ACC112 (cell line): ENCODE measurements around the gene TBL1XR1.
"Not testable (repeated sequence)": the region's sequence is repeated elsewhere in the genome, so short reads cannot be mapped to it uniquely, and the experiment has no call there.

Source experiments
- H2AFZ ChIP-seq: fragments of 200-600 bp; sonication (generic); one replicate; pipeline ENCODE4 v1.6.0; 2017; ENCODE audit warnings: antibody characterized with exemption, low read length; ENCODE audit not compliant: unreplicated experiment
- H3K27ac ChIP-seq: fragments of 200-600 bp; sonication (generic); 2 replicates; pipeline ENCODE4 v1.5.1; 2014; ENCODE audit warnings: low read depth, mild to moderate bottlenecking, antibody characterized with exemption, low read length, moderate library complexity
- H3K27me3 ChIP-seq: fragments of 200-600 bp; sonication (generic); 2 replicates; pipeline ENCODE4 v1.6.1; 2014; ENCODE audit warnings: mild to moderate bottlenecking, antibody characterized with exemption, low read length, moderate library complexity, mixed read lengths; ENCODE audit not compliant: insufficient read depth
- H3K36me3 ChIP-seq: fragments of 200-600 bp; sonication (generic); 2 replicates; pipeline ENCODE4 v1.6.1; 2016; ENCODE audit warnings: mild to moderate bottlenecking, antibody characterized with exemption, low read length, moderate library complexity, mixed read lengths; ENCODE audit not compliant: insufficient read depth
- H3K4me1 ChIP-seq: fragments of 200-600 bp; sonication (generic); one replicate; pipeline ENCODE4 v1.6.1; 2016; ENCODE audit warnings: low read length, mixed read lengths; ENCODE audit not compliant: insufficient read depth, unreplicated experiment, control insufficient read depth
- H3K4me3 ChIP-seq: fragments of 200-600 bp; sonication (generic); 2 replicates; pipeline ENCODE4 v1.5.1; 2014; ENCODE audit warnings: mild to moderate bottlenecking, low read depth, low read length
- H3K79me2 ChIP-seq: fragments of 200-600 bp; sonication (generic); one replicate; pipeline ENCODE4 v1.6.0; 2016; ENCODE audit warnings: low read length; ENCODE audit not compliant: control insufficient read depth, unreplicated experiment, insufficient read depth

TBL1XR1 gene

DNA sequence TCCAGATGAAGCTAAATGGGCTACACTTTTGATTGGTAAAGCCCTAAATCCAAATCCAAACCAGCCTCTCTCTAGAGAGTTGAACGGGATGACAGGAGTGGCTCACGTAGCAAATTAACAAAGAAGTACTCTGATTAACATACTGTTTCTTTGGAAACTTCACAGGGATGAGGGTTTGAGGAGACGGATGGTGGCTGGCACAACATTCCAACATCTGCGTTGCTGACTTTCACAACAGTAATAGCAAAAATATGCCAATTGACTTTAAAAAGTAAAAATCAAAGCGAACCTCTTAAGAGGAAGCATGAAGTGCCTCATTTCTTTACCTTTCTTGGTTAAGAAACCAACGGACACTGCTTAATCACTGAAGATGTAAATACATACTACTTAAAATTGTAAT is 181.4 kb downstream of the TBL1XR1 start:
- Histone ChIP-seq H3K27ac (no peak overlapping the region), H3K79me2 (no peaks in the 10 kb centered on the region), H2AFZ (no peak overlapping the region), H3K36me3 (0 out of 2 replicates have a peak, but pooled peaks cover 6% of the 10 kb centered on the region), H3K4me1 (no peaks in the 10 kb centered on the region), H3K27me3 (no peaks in the 10 kb centered on the region), H3K4me3 (no peak overlapping the region)

- Histone ChIP-seq H3K4me3 (no peak overlapping the region), H2AFZ (no peak overlapping the region), H3K36me3 (0 out of 2 replicates have a peak, but pooled peaks cover 6% of the 10 kb centered on the region), H3K79me2 (no peaks in the 10 kb centered on the region), H3K27me3 (no peaks in the 10 kb centered on the region), H3K4me1 (no peaks in the 10 kb centered on the region), H3K27ac (no peak overlapping the region)
Measured at GRCh38 chr3:177013681-177014280, 183.5 kb downstream of the TBL1XR1 start.

DNA sequence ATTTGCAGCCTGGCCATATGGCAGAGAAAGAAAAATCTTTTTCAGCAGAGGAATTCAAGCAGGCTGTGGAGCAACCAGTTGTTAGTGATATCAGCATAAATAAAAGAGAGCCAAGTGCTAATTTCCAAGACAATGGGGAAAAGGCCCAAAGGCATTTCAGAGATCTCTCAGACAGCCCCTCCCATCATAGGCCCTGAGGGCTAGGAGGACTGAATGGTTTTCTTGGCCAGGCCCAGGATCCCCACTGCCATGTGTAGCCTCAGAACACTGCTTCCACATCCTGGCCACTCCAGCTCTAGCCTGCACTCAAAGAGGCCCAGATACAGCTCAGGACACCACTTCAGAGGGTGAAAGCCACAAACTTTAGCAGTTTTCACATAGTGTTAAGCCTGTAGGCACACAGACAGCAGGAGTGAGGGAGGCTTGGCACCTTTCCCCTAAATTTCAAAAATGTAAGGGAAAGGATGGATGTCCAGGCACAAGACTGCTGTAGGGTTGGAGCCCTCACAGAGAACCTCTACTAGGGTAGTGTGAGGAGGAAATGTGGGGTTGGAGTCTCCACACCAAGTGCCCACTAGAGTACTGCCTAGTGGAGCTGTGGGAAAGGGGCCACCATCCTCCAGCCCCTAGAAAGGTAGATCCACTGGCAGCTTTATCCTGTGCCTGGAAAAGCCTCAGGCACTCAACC is 191.4 kb downstream of the TBL1XR1 start:
- H3K79me2 ChIP-seq: no peaks in the 10 kb centered on the region
- H2AFZ ChIP-seq: no peak overlapping the region
- H3K27ac ChIP-seq: no peak overlapping the region
- no peaks in the 10 kb centered on the region for H3K27me3 ChIP-seq
- no peaks in the 10 kb centered on the region; the same call in 1 of the 2 replicates for H3K36me3 ChIP-seq
- no peak overlapping the region for H3K4me3 ChIP-seq
- no peaks in the 10 kb centered on the region for H3K4me1 ChIP-seq

- H3K79me2 ChIP-seq, H3K4me3 ChIP-seq, H3K4me1 ChIP-seq: not testable (repeated sequence)
Measured at GRCh38 chr3:177000159-177000558, 197.1 kb downstream of the TBL1XR1 start.

GRCh38 chr3:176995946-176996345 is 201.3 kb downstream of the TBL1XR1 start:
- Histone ChIP-seq H2AFZ (no peak overlapping the region), H3K4me3 (no peak overlapping the region), H3K4me1 (no peaks in the 10 kb centered on the region), H3K27me3 (no peaks in the 10 kb centered on the region), H3K27ac (no peak overlapping the region), H3K79me2 (no peaks in the 10 kb centered on the region), H3K36me3 (no peaks in the 10 kb centered on the region)

More at GRCh38 chr3:177000159-177000558, 197.1 kb downstream of the TBL1XR1 start:
- H3K27me3 ChIP-seq, H3K27ac ChIP-seq, H3K36me3 ChIP-seq, H2AFZ ChIP-seq: not testable (repeated sequence)

- no peak overlapping the region for H2AFZ ChIP-seq
- no peaks in the 10 kb centered on the region for H3K4me1 ChIP-seq
- no peak overlapping the region for H3K4me3 ChIP-seq
- H3K36me3 ChIP-seq: no peaks in the 10 kb centered on the region
- H3K27me3 ChIP-seq: no peaks in the 10 kb centered on the region
- H3K79me2 ChIP-seq: no peaks in the 10 kb centered on the region
- H3K27ac ChIP-seq: no peak overlapping the region
Measured at GRCh38 chr3:176994891-176995781, 202.1 kb downstream of the TBL1XR1 start.

DNA sequence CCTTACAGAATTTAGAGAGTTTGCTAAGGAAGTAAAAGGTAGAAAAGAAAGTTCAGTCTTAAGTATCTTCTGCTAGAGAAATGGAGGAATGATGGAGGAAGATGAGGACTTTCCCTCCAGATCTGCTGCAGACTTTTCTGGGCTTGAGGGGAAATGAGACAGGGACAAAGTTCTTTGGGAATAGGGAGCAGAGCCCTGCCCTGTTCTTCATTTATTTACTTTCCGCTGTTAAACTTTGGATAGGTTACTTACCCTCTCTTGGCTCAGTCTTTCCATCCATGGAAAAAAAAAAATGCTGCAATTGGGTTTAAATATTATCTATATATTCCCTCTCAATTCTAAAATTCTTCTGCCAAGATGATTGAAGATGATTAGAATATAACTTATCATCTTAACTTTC is 202.9 kb downstream of the TBL1XR1 start:
- H3K79me2 ChIP-seq: no peaks in the 10 kb centered on the region
- H2AFZ ChIP-seq: no peak overlapping the region
- no peaks in the 10 kb centered on the region for H3K27me3 ChIP-seq
- no peaks in the 10 kb centered on the region for H3K4me1 ChIP-seq
- H3K27ac ChIP-seq: no peak overlapping the region
- H3K4me3 ChIP-seq: no peak overlapping the region
- no peaks in the 10 kb centered on the region for H3K36me3 ChIP-seq

GRCh38 chr3:176992978-176993377 is 204.3 kb downstream of the TBL1XR1 start:
- no peaks in the 10 kb centered on the region for H3K79me2 ChIP-seq
- no peak overlapping the region for H3K4me3 ChIP-seq
- no peaks in the 10 kb centered on the region for H3K36me3 ChIP-seq
- no peak overlapping the region for H3K27ac ChIP-seq
- no peaks in the 10 kb centered on the region for H3K27me3 ChIP-seq
- no peaks in the 10 kb centered on the region for H3K4me1 ChIP-seq
- no peak overlapping the region for H2AFZ ChIP-seq

GRCh38 chr3:176992565-176992964 is 204.7 kb downstream of the TBL1XR1 start:
- no peaks in the 10 kb centered on the region for H3K4me1 ChIP-seq
- H3K79me2 ChIP-seq: no peaks in the 10 kb centered on the region
- no peak overlapping the region for H2AFZ ChIP-seq
- H3K27me3 ChIP-seq: no peaks in the 10 kb centered on the region
- no peak overlapping the region for H3K27ac ChIP-seq
- no peaks in the 10 kb centered on the region for H3K36me3 ChIP-seq
- no peak overlapping the region for H3K4me3 ChIP-seq

DNA sequence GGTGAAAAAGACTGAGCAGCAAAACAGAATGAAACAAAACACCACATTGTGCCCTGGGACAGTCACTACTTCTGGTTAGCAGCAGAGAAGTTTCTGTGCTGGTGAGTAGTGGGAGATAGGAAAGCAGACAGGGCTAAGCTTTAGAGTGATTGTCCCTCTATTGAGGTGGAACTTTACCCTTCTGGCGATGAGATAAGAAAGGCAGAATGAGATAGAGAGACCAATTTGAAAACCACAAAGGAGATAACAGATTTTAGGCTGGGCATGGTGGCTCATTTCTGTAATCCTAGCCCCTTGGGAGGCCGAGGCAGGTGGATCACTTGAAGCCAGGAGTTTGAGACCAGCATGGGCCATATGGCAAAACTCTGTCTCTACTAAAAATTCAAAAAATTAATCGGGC is 208.5 kb downstream of the TBL1XR1 start:
- Histone ChIP-seq H2AFZ (no peak overlapping the region), H3K4me1 (no peaks in the 10 kb centered on the region), H3K27ac (no peak overlapping the region), H3K36me3 (no peaks in the 10 kb centered on the region), H3K4me3 (no peak overlapping the region), H3K79me2 (no peaks in the 10 kb centered on the region), H3K27me3 (no peaks in the 10 kb centered on the region)
